B cell (primary cell): Measurements from ENCODE around the gene RASSF9.

Source experiments
- EZH2 ChIP-seq: IDR thresholded peaks from 2 replicates; pipeline ENCODE4 v1.6.1; 2012; ENCODE audit warnings: borderline replicate concordance, low read depth, mild to moderate bottlenecking, moderate library complexity, low read length; ENCODE audit not compliant: insufficient read depth, poor library complexity, severe bottlenecking
- TF ChIP-seq, protein P1 (sequence below): fragments of 200-600 bp; IDR thresholded peaks from one replicate; pipeline ENCODE4 v1.8.0; 2022; ENCODE audit warnings: antibody characterized with exemption, mild to moderate bottlenecking

DNA sequence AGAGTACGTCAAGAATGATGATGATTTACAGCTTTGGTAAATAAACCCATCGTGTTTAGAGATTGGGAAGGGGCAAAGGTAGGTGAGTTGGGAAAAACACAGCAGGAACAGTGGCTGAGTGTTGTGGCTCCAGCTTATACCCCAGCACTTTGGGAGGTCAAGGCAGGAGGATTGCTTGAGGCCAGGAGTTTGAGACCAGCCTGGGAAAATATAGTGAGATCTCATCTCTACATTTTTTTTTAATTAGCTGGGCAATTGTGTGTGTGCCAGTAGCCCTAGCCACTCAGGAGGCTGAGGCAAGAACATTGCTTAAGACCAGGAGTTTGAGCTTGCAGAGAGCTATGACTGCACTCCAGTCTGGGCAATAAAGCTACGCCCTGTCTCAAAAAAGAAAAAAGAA, 77.1 kb downstream of the RASSF9 start:
- TF ChIP-seq, protein P1, sequence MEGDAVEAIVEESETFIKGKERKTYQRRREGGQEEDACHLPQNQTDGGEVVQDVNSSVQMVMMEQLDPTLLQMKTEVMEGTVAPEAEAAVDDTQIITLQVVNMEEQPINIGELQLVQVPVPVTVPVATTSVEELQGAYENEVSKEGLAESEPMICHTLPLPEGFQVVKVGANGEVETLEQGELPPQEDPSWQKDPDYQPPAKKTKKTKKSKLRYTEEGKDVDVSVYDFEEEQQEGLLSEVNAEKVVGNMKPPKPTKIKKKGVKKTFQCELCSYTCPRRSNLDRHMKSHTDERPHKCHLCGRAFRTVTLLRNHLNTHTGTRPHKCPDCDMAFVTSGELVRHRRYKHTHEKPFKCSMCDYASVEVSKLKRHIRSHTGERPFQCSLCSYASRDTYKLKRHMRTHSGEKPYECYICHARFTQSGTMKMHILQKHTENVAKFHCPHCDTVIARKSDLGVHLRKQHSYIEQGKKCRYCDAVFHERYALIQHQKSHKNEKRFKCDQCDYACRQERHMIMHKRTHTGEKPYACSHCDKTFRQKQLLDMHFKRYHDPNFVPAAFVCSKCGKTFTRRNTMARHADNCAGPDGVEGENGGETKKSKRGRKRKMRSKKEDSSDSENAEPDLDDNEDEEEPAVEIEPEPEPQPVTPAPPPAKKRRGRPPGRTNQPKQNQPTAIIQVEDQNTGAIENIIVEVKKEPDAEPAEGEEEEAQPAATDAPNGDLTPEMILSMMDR = no peak
- TF ChIP-seq EZH2 = no peak
